Tibial nerve (tissue), 3 donors: ENCODE measurements around the gene DNAJC12.

Experiments used
- CTCF ChIP-seq, 5 experiments: fragments of 200-600 bp in 3 of 5; fragments of 450-650 bp in 2 of 5; sonication (generic) in 3 of 5; IDR thresholded peaks; one replicate each; pipeline ENCODE4 v1.5.1; 2016 to 2019; ENCODE audit warnings: antibody characterized with exemption in 5 of 5, mild to moderate bottlenecking in 3 of 5, moderate library complexity in 2 of 5
- POLR2A ChIP-seq, 2 donors: fragments of 450-650 bp; IDR thresholded peaks; one replicate each; pipeline ENCODE4 v1.6.1; 2017; ENCODE audit warnings: antibody characterized with exemption in 2 of 2, mild to moderate bottlenecking in 2 of 2, moderate library complexity in 2 of 2

DNA sequence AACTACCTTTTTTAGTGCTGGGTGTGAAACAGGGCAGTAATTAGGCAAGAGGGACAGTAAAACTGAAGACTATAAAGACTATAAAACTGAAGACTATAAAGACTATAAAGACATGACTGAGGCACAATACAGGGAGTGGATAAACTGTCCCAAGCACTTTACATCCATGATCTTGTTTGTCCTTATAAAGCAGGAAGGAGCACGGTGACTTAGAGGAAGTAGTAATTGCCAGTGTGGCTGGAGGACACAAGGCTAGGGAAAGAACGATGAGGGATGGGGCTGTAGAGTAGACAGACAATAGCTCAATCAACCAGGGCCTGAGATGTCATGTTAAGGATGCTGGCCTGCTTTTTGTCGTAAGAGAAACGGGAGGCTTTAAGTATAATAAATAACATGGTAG lies 26.0 kb downstream of the DNAJC12 start:
- no peak for TF ChIP-seq CTCF (IDR thresholded peaks at IDR 0.05)
- no peak for TF ChIP-seq POLR2A (IDR thresholded peaks at IDR 0.05)
